Left lung (tissue), 10 donors: ENCODE data around the gene ZNF629. TPM values are rescaled to one million over a fixed set of nuclear protein-coding genes. Genes with fewer than 3 reads are reported as not detected.
"Not testable (repeated sequence)": the region's sequence is repeated elsewhere in the genome, so short reads cannot be mapped to it uniquely, and the experiment has no call there.

Experiments
- ATAC-seq: fragments of 200-7000 bp; cut with Tn5 transposase; one replicate; pipeline ENCODE4 v1.9.1; 2020; ENCODE audit warnings: moderate library complexity
- DNase-seq, 4 donors: peaks; one replicate each; pipeline ENCODE4 v3.0.0-alpha.2; 2013 to 2020
- H3K27ac ChIP-seq, 2 donors: fragments of 200-600 bp; sonication (generic) in 1 of 2; one replicate each; pipeline versions ENCODE4 v1.5.0 to v1.8.0; 2020 to 2021
- H3K27me3 ChIP-seq, 2 donors: fragments of 200-600 bp; sonication (generic) in 1 of 2; one replicate each; pipeline versions ENCODE4 v1.5.0 to v1.8.0; 2020 to 2021
- H3K36me3 ChIP-seq, 2 donors: fragments of 200-600 bp; sonication (generic) in 1 of 2; one replicate each; pipeline versions ENCODE4 v1.5.0 to v1.8.0; 2020 to 2021
- H3K4me1 ChIP-seq, 2 donors: fragments of 200-600 bp; one replicate each; pipeline ENCODE4 v1.8.0; 2021
- H3K4me3 ChIP-seq, 2 donors: fragments of 200-600 bp; sonication (generic) in 1 of 2; one replicate each; pipeline versions ENCODE4 v1.5.0 to v1.8.0; 2020 to 2021; ENCODE audit warnings: mild to moderate bottlenecking in 1 of 2
- H3K9me3 ChIP-seq, 2 donors: fragments of 200-600 bp; sonication (generic) in 1 of 2; one replicate each; pipeline versions ENCODE4 v1.5.0 to v1.8.0; 2020 to 2021
- CTCF ChIP-seq, 2 donors: fragments of 200-600 bp; sonication (generic) in 1 of 2; IDR thresholded peaks; one replicate each; pipeline versions ENCODE4 v1.5.0 to v1.8.0; 2021; ENCODE audit warnings: antibody characterized with exemption in 2 of 2
- intact Hi-C, 2 donors: fragments of 100-400 bp; cut with DNase I; formaldehyde crosslinking; loops; one replicate each; pipeline versions ENCODE4 v1.11.2 to v1.14.2; 2022
- polyA plus RNA-seq, 6 donors: library from polyadenylated mRNA; unstranded; fragments of 120-200 nt; gene quantifications; one replicate each; pipeline ENCODE4 v1.2.1, GENCODE V29; 2013; ENCODE audit not compliant: insufficient read length in 6 of 6
- total RNA-seq, 2 donors: library from RNA; stranded (reverse); fragmentation: NEBNext Ultra II Directional; extraction: Animal tissue kit (Norgen Biotek cat#: 25700); gene quantifications; one replicate each; pipeline ENCODE4 v1.2.1, GENCODE V29; 2021
- donor health status: DM: no; HTN: yes; CAD: no.
- donor health status: DM: no; HTN: no; CAD: no.

The ZNF629 gene
- total and polyA plus RNA-seq, 8 donors, result 12.3 to 22.8 (median 19.0) TPM

GRCh38 chr16:30821891-30822290 is 34.9 kb upstream of the ZNF629 start:
- H3K9me3 ChIP-seq, result no peaks in the 10 kb centered on the region
- H3K27ac ChIP-seq, result no peak overlapping the region
- no peak for TF ChIP-seq CTCF (IDR thresholded peaks at IDR 0.05)
- ATAC-seq (no peak), DNase-seq (no peak)
- no peaks in the 10 kb centered on the region for H3K36me3 ChIP-seq
- no peaks in the 10 kb centered on the region for H3K4me1 ChIP-seq
- intact Hi-C loops, result no loop called here
- H3K27me3 ChIP-seq, result no peaks in the 10 kb centered on the region
- H3K4me3 ChIP-seq, result no peak overlapping the region

DNA sequence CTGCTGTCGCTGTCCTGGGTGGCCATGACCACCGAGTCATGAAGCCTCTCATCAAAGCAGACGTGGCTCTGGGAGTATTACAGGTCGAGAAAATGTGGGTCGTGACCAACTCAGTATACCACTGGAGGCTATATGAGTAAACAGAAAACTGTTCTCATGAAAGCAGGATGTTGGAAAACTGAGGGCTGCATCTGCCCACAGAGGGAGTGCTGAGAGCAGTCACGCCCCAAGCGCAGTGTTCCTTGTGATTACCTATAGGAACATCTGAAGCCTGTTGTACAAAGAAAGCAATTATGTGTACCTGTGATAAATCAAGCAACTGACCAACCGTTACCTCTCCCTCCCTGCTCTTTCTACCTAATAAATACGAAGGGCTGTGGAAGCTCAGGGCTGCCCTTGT is 34.4 kb upstream of the ZNF629 start:
- H3K4me3 ChIP-seq, H3K27me3 ChIP-seq, ATAC-seq, DNase-seq, H3K36me3 ChIP-seq, H3K27ac ChIP-seq, intact Hi-C loops, H3K4me1 ChIP-seq, H3K9me3 ChIP-seq: not testable (repeated sequence)

DNA sequence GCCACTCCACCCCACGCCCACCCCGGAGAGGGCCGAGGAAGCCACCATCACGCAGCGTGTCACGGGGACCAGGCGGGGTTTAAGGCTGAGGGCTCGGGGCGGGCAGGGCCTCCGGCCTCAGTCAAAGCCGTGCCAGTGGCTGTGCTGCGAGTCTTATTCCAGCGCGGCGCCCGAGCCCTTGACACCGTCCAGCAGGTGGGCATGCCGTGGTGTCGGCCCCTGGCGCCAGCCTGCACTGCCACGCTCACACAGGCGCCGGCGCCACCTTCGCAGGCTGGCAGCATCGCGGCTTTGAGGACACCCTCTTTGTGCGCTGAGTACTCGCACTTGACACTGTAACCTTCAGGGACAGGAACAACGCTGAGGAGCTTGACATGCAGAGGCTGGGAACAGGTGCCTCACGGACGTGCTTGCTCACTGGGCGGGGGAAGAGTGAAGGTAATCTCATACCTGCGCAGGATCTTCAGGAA is 34.0 kb upstream of the ZNF629 start:
- ATAC-seq (no peak), DNase-seq (peak in 1 of 4 donors; percentile 64)
- Histone ChIP-seq H3K4me1 (no peaks in the 10 kb centered on the region), H3K9me3 (no peaks in the 10 kb centered on the region), H3K36me3 (no peaks in the 10 kb centered on the region), H3K4me3 (no peak overlapping the region), H3K27me3 (no peaks in the 10 kb centered on the region), H3K27ac (no peak overlapping the region)
- no peak for TF ChIP-seq CTCF (IDR thresholded peaks at IDR 0.05)
- intact Hi-C loops, result no loop called here

DNA sequence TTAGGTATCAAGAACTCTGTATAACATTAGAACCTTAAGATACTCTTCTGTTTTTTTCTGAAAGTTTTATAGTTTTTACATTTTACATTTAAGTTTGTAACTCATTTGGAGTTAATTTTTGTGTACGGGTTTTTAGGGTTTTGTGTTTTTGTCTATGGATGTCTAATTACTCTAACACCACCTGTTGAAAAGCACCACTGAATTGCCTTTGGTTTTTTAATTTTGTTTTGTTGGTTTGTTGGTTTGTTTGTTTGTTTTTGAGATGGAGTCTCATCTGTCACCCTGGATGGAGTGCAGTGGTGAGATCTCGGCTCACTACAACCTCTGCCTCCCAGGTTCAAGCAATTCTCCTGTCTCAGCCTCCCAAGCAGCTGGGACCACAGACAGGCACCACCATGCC is 29.8 kb upstream of the ZNF629 start:
- intact Hi-C loops, result no loop called here
- DNase-seq, result no peak
- no peak for TF ChIP-seq CTCF (IDR thresholded peaks at IDR 0.05)
- ATAC-seq, result no peak
- no peaks in the 10 kb centered on the region for H3K36me3 ChIP-seq
- H3K4me1 ChIP-seq, result peaks cover 6 to 18% of the 10 kb centered on the region in 2 donors
- H3K9me3 ChIP-seq, result no peaks in the 10 kb centered on the region
- H3K27ac ChIP-seq, result no peak overlapping the region
- no peak overlapping the region for H3K4me3 ChIP-seq
- no peaks in the 10 kb centered on the region for H3K27me3 ChIP-seq

- intact Hi-C loops, result no loop called here
- H3K36me3 ChIP-seq, result no peaks in the 10 kb centered on the region
- peak overlapping the region; percentile 71 to 89 for H3K27ac ChIP-seq
- no peak for TF ChIP-seq CTCF (IDR thresholded peaks at IDR 0.05)
- H3K4me3 ChIP-seq, result peak overlapping the region; percentile 24 to 51
- H3K27me3 ChIP-seq, result no peaks in the 10 kb centered on the region
- no peaks in the 10 kb centered on the region for H3K9me3 ChIP-seq
- DNase-seq, result no peak
- H3K4me1 ChIP-seq, result peaks cover 6 to 18% of the 10 kb centered on the region in 2 donors
- ATAC-seq, result peak; percentile 32
Observed at GRCh38 chr16:30813821-30814189, 26.8 kb upstream of the ZNF629 start.

DNA sequence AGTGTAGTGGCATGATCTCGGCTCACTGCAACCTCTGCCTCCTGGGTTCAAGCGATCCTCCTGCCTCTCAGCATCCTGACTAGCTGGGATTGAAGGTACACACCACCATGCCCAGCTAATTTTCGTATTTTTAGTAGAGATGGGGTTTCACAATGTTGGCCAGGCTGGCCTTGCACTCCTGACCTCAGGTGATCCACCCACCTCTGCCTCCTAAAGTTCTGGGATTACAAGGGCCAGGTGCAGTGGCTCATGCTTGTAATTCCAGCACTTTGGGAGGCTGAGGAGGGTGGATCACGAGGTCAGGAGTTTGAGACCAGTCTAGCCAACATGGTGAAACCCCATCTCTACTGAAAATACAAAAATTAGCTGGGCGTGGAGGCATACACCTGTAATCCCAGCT is 22.7 kb upstream of the ZNF629 start:
- intact Hi-C loops, result not testable (repeated sequence)

DNA sequence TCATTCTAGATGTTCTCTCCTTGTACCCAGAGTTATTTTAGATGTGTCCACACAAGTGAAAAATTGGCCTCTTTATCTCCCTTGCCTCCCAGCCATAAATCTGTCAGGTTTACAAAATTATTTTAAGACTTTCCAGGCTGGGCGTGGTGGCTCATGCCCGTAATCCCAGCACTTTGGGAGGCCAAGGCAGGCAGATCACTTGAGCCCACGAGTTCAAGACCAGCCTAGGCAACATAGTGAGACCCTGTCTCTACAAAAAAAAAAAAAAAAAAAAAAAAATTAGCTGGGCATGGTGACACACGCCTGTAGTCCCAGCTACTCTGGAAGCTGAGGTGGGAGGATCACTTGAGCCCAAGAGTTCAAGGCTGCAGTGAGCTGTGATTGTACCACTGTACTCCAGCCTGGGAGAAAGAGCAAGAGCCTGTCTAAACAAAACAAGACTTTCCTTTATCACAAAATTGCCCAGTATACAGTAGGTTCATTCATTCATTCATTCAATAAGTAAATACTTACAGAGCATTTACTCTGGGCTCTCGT is 22.0 kb upstream of the ZNF629 start:
- peaks cover 4 to 44% of the 10 kb centered on the region in 2 donors for H3K4me1 ChIP-seq
- H3K9me3 ChIP-seq, DNase-seq, ATAC-seq, H3K27ac ChIP-seq, H3K27me3 ChIP-seq, intact Hi-C loops, H3K4me3 ChIP-seq, H3K36me3 ChIP-seq: not testable (repeated sequence)

More for the DNA sequence above, 22.7 kb upstream of the ZNF629 start:
- H3K27me3 ChIP-seq, DNase-seq, H3K27ac ChIP-seq, H3K36me3 ChIP-seq, H3K9me3 ChIP-seq, H3K4me3 ChIP-seq, ATAC-seq: not testable (repeated sequence)
- peaks cover 6 to 45% of the 10 kb centered on the region in 2 donors for H3K4me1 ChIP-seq
